ENCODE results near the gene CRTC1.
A peak's percentile ranks its signal among the peaks of the same experiment; 100 is the strongest.

Gene CRTC1

GRCh38 chr19:18683109-18683957, at the start of gene CRTC1:
Gene CRTC1, plus strand, starts transcription at chr19:18683680. Its CDS starts 23 bp downstream, at chr19:18683703.
- DNase-seq = peak; percentile 29

GRCh38 chr19:18634612-18635297, 48.7 kb upstream of the CRTC1 start:
- no peak for DNase-seq

DNA sequence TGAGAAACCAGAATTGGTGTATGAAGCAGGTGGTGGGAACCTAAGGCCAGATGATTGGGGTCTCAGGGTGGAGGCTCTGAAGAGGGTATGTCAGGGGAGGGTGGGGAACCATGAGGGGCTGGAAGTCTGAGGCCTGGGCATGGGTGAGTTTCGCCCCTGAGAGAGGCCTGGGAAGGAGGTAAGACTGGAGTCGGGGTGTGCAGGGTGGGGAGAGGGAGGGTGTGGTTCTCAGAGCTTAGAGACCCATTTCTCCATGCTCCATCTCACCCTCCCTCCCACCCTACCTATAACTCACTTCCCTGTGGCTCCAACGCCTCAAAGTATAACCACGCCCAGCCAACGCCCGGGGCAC, 47.7 kb upstream of the CRTC1 start:
- DNase-seq = no peak

- DNase-seq = peak; percentile 68
These were observed 47.1 kb upstream of the CRTC1 start for GRCh38 chr19:18636183-18636968.

DNA sequence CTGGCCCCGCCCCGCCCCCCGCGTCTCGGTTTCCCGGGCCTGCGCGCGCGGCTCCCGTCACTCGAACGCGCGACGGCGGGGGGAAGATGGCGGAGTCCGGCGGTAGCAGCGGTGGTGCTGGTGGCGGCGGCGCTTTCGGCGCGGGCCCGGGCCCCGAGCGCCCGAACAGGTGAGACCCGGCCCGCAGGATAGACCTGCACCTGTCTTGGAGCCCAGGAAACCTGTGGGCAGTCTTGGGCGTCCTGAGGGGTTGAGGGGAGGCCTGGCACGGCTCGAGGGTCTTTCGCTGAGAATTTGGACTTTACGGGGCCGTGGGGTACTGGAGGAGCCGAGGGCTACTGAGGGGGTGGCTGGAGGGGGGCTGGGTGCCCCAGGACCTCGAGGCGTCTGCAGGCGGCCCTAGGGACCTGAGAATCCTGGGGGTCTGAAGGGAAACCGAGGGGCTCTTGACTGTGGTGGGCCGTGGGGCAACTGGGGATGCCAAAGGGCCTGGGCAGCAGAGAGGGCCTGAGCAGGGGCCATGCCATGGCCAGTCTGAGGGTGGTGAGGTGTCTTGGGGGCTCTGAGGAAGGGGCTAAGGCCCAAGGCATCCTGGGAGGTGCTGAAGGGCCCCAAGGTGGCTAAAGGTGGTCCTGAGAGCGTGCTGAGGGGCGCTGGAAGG, 46.4 kb upstream of the CRTC1 start, which contains the start of gene KLHL26:
TSS of gene KLHL26 (plus strand) at position 60 of the 661 bp plus-strand sequence. CDS start at position 87, 27 bp downstream.
- DNase-seq = no peak

DNA sequence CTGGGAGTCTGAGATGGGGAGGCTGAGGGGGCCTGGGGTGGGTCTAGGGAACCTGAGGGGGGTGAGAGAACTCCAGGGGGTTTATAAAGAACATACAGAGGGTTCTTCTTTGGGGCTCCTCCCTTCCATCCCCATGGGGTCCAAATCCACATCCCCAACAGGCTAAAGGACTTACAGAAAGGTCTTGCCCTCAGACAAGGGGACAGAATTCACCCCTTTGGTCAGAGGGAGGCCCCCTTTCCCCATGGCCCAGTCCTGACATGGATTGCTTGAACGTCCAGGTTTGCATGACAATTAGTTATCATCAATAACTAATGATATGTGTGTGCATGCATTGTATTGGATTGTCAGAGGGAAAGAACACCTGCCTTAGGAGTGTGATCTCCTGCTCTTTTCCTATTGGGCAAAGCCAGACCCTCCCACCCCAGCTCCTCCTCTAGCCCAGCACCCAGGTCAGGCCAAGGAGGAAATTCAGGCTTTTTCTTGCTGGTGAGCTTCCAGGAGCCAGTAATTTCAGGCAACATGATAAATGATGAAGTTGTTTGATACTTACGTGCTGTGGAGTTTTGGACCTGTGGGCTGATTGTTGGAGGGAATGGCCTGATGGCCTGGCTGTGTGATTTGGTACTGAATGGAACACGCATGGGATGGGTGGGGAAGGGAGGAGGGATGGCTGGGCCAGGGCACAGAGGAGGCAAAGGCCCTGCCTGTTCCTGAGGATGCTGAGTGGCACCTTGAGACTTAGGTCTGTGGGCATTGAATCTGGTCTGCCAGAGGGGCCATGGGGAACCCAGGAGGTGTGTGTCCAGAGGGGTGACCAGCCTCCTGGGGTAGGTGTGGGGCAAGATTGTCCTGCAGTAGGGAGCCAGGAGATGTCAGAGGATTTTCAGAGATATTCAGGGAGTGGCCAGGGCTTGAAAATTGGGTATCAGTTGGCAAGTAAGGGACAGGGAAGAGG, 45.5 kb upstream of the CRTC1 start:
- DNase-seq = no peak

GRCh38 chr19:18639706-18640243, 43.7 kb upstream of the CRTC1 start:
- DNase-seq = no peak

DNA sequence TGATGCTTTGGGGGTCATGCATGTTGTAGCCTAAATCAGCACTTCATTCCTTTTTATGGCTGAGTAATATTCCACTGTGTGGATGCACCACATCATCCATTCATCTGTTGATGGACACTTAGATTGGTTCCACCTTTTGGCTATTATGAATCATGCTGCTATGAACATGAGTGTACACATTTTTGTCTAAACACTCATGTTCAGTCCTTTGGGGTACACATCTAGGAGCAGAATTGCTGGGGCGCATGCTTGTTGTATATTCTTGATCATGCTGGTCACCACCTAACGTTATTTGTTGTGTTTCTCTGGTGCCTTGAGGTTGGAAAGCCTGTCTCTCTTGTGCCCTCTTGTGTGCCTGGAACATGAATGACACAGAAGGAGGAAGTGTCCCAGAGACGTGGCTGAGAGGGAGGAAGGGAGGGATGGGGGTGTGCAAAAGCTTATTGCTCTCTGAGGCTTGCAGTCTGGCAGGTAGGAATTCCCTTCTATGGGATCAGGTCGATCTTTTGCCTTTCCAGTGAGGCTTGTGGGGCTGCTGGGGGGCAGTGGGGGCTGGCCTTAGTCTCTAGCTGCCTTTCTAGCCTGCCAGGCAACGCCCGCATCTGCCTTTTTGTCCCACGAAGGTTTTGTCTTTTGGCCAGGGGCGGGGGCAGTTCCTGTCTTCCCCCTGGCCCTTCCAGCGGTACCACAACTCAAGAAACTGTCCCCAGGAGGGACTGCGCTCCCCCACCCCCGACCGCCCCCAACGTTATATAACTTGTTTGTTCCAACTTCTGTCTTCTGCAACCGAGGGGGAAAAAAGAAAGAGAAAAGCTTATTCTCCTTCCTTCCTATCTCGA, 39.1 kb upstream of the CRTC1 start:
- no peak for DNase-seq

- DNase-seq = no peak
These were observed 38.4 kb upstream of the CRTC1 start for GRCh38 chr19:18645035-18645511.

GRCh38 chr19:18646535-18647370, 36.7 kb upstream of the CRTC1 start:
- no peak for DNase-seq

DNA sequence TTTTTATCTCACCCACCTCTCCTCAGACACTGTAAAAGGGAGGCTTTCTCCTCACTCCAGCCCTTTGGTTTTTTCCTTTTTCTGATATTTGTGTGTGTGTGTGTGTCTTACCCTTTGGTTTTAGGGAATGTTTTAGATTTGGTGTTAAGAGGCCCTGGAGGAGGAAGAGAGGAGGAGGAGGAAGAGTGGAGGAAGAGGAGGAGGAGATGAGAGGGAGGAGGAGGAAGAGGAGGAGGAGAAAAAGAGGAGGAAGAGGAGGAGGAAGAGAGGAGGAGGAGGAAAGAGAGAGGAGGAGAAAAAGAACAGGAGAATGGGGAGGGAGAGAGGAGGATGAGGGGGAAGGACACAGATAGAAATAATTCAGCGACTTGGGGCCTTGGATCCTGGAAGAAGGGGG, 36.1 kb upstream of the CRTC1 start:
- no peak for DNase-seq

- no peak for DNase-seq
These were observed 35.7 kb upstream of the CRTC1 start for GRCh38 chr19:18647807-18648206.

- DNase-seq = no peak
These were observed 34.5 kb upstream of the CRTC1 start for GRCh38 chr19:18648973-18649315.

DNA sequence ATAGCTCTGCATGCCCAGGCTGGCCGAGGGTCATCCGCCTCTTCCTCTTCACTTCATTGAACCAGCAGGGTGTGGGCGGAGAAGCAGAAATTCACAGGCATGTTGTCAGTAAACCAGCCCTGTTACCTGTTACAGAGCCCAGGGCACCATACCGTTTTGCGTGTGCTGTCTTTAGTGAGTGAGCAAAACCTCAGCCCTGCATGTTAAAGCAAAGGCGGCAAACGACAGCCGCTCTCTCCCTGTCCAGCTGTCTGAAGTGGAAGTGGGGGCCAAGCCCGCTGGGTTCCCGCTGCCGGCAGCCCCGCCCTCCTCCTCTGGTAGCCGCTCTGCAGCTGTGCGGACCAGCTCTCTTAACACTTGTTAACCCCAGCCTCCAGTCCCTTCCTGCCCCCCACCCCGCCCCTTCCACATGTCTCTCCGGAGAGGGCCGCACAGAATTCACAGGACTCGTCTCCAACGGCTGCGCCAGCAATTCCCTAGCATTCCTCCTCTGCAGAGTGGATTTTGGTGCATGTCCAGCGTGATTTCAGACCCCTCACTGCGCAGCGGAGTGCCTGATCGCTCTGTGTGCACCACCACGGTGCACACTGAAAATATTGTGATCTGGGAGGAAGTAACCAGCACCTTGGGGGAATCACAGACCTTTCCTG, 34.0 kb upstream of the CRTC1 start:
- DNase-seq = no peak

- DNase-seq = no peak
These were observed 33.5 kb upstream of the CRTC1 start for GRCh38 chr19:18650021-18650390.

GRCh38 chr19:18650468-18651041, 32.9 kb upstream of the CRTC1 start:
- no peak for DNase-seq

- DNase-seq = no peak
These were observed 32.2 kb upstream of the CRTC1 start for GRCh38 chr19:18651300-18651699.

GRCh38 chr19:18651733-18652132, 31.7 kb upstream of the CRTC1 start:
- DNase-seq = no peak

DNA sequence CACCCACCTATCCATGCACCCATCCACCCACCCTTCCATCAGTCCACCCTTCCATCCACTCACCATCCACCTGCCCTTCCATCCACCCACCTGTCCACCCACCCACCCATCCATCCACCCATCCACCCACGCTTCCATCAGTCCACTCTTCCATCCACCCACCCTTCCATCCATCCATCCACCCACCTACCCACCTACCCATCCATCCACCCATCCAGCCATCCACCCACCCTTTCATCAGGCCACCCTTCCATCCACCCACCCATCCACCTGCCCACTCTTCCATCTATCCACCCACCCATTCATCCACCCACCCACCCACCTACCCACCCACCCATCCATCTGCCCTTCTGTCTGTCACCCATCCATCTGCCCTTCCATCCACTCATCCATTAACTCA, 29.6 kb upstream of the CRTC1 start:
- DNase-seq = no peak

Data from SHP77 treated with DMSO at 0.1 percent for 48 hours (cell line).